Osteoblast (primary cell): ENCODE results near the gene C1QL2. TPM values are rescaled to one million over a fixed set of nuclear protein-coding genes. Genes with fewer than 3 reads are reported as not detected.

Experiments used
- DNase-seq: peaks from one replicate; pipeline ENCODE4 v3.0.0; 2011; ENCODE audit warnings: low spot score, mixed read lengths; ENCODE audit not compliant: insufficient read length; ENCODE audit errors: missing footprints
- H2AFZ ChIP-seq: 2 replicates; pipeline ENCODE4 v1.6.0; 2011; ENCODE audit warnings: mild to moderate bottlenecking, low read length
- H3K27ac ChIP-seq: 2 replicates; pipeline ENCODE4 v1.5.1; 2011; ENCODE audit warnings: mild to moderate bottlenecking, low read depth, low read length, moderate library complexity
- H3K27me3 ChIP-seq: 2 replicates; pipeline ENCODE4 v1.6.0; 2012; ENCODE audit warnings: mild to moderate bottlenecking, control low read depth, inconsistent platforms, low read length, moderate library complexity; ENCODE audit not compliant: insufficient read depth
- H3K36me3 ChIP-seq: 2 replicates; pipeline ENCODE4 v1.5.1; 2011; ENCODE audit warnings: mild to moderate bottlenecking, low read length, control low read depth, moderate library complexity; ENCODE audit not compliant: insufficient read depth
- H3K4me1 ChIP-seq: 2 replicates; pipeline ENCODE4 v1.5.1; 2011; ENCODE audit warnings: mild to moderate bottlenecking, low read length, control low read depth, moderate library complexity; ENCODE audit not compliant: insufficient read depth
- H3K4me2 ChIP-seq: 2 replicates; pipeline ENCODE4 v1.6.0; 2011; ENCODE audit warnings: mild to moderate bottlenecking, low read length; ENCODE audit not compliant: insufficient read depth
- H3K4me3 ChIP-seq: fragments of 200-600 bp; sonication (generic); 3 replicates; pipeline ENCODE4 v1.5.1; 2012; ENCODE audit warnings: mild to moderate bottlenecking, low read length, inconsistent platforms; ENCODE audit not compliant: insufficient read depth
- H3K79me2 ChIP-seq: 2 replicates; pipeline ENCODE4 v1.6.0; 2012; ENCODE audit warnings: mild to moderate bottlenecking, low read length, control low read depth, inconsistent platforms; ENCODE audit not compliant: insufficient read depth
- H3K9me3 ChIP-seq: 2 replicates; pipeline ENCODE4 v1.5.1; 2011; ENCODE audit warnings: low read depth, low read length, control low read depth
- H4K20me1 ChIP-seq: 2 replicates; pipeline ENCODE4 v1.6.0; 2012; ENCODE audit warnings: mild to moderate bottlenecking, low read length, control low read depth; ENCODE audit not compliant: insufficient read depth
- CTCF ChIP-seq: IDR thresholded peaks from 2 replicates; pipeline ENCODE4 v1.5.1; 2011; ENCODE audit warnings: mild to moderate bottlenecking, low read depth, low read length, moderate library complexity; ENCODE audit errors: extremely low read depth
- total RNA-seq: library from RNA; depleted of rRNA; stranded (reverse); fragments of >200 nt; gene quantifications from 2 replicates; pipeline ENCODE4 v1.2.3, GENCODE V29; 2012

Gene C1QL2
- total RNA-seq, 1 donor: not detected

- no peak overlapping the region for H3K4me3 ChIP-seq
- no peaks in the 10 kb centered on the region for H3K27me3 ChIP-seq
- no peaks in the 10 kb centered on the region for H4K20me1 ChIP-seq
- no peak for TF ChIP-seq CTCF
- H3K79me2 ChIP-seq: no peaks in the 10 kb centered on the region
- H3K4me1 ChIP-seq: peaks cover 10% of the 10 kb centered on the region
- H3K9me3 ChIP-seq: no peaks in the 10 kb centered on the region
- no peaks in the 10 kb centered on the region for H3K36me3 ChIP-seq
- no peak overlapping the region for H3K27ac ChIP-seq
- H3K4me2 ChIP-seq: no peak overlapping the region
- H2AFZ ChIP-seq: no peak overlapping the region
- no peak for DNase-seq
These were observed 17.0 kb upstream of the C1QL2 start for GRCh38 chr2:119175517-119175916.

- DNase-seq: no peak
- no peaks in the 10 kb centered on the region for H3K27me3 ChIP-seq
- H3K9me3 ChIP-seq: no peaks in the 10 kb centered on the region
- no peak overlapping the region for H3K27ac ChIP-seq
- peaks cover 8% of the 10 kb centered on the region for H3K4me1 ChIP-seq
- TF ChIP-seq CTCF: no peak
- H3K36me3 ChIP-seq: no peaks in the 10 kb centered on the region
- no peaks in the 10 kb centered on the region for H4K20me1 ChIP-seq
- no peak overlapping the region for H3K4me3 ChIP-seq
- H3K79me2 ChIP-seq: no peaks in the 10 kb centered on the region
- no peak overlapping the region for H3K4me2 ChIP-seq
- H2AFZ ChIP-seq: no peak overlapping the region
These were observed 16.4 kb upstream of the C1QL2 start for GRCh38 chr2:119174993-119175347.

GRCh38 chr2:119174216-119174992 is 15.9 kb upstream of the C1QL2 start:
- Histone ChIP-seq H3K27ac (no peak overlapping the region), H3K4me1 (peaks cover 4% of the 10 kb centered on the region), H3K4me2 (no peak overlapping the region), H3K9me3 (no peaks in the 10 kb centered on the region), H3K36me3 (no peaks in the 10 kb centered on the region), H3K79me2 (no peaks in the 10 kb centered on the region), H3K27me3 (no peaks in the 10 kb centered on the region), H2AFZ (no peak overlapping the region), H4K20me1 (no peaks in the 10 kb centered on the region), H3K4me3 (no peak overlapping the region)
- TF ChIP-seq CTCF: peak; percentile 82
- peak; percentile 88 for DNase-seq

- Histone ChIP-seq H3K4me3 (no peak overlapping the region), H3K79me2 (no peaks in the 10 kb centered on the region), H2AFZ (no peak overlapping the region), H3K36me3 (no peaks in the 10 kb centered on the region), H3K27ac (no peak overlapping the region), H3K4me2 (no peak overlapping the region), H3K27me3 (no peaks in the 10 kb centered on the region), H3K9me3 (no peaks in the 10 kb centered on the region), H3K4me1 (no peaks in the 10 kb centered on the region), H4K20me1 (no peaks in the 10 kb centered on the region)
- TF ChIP-seq CTCF: no peak
- no peak for DNase-seq
These were observed 15.1 kb upstream of the C1QL2 start for GRCh38 chr2:119173556-119174060.
